CD1c-positive myeloid dendritic cell (primary cell): Measurements from ENCODE around the gene FOXP1.
"Not testable (repeated sequence)": the region's sequence is repeated elsewhere in the genome, so short reads cannot be mapped to it uniquely, and the experiment has no call there.

ENCODE experiments used
- DNase-seq: peaks from one replicate; pipeline ENCODE4 v3.0.0-alpha.2; 2016; ENCODE audit errors: extremely low spot score

The FOXP1 gene

GRCh38 chr3:71332813-71333212 lies 250.7 kb downstream of the FOXP1 start:
- DNase-seq, result no peak

- no peak for DNase-seq
These were observed 252.6 kb downstream of the FOXP1 start for GRCh38 chr3:71330909-71331308.

DNA sequence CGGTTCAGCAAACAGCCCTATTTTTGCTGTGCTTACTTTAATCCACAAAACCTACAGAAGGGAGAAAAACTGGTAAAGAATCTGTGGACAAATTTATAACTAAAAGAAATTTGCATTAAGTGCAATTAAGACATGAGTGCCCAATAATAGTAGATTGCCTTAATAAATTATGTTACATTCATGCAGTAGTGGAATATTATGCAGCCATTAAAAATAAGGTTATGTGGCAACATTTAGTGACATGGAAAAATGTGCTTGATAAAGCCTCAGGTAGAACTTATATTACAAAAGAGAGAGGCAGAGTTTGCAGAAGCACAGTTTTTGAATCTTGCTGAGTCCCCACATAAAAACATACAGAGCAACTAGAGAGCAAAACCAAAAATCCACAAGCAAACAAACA lies 253.0 kb downstream of the FOXP1 start:
- DNase-seq, result no peak

- DNase-seq, result no peak
These were observed 253.7 kb downstream of the FOXP1 start for GRCh38 chr3:71329817-71330216.

DNA sequence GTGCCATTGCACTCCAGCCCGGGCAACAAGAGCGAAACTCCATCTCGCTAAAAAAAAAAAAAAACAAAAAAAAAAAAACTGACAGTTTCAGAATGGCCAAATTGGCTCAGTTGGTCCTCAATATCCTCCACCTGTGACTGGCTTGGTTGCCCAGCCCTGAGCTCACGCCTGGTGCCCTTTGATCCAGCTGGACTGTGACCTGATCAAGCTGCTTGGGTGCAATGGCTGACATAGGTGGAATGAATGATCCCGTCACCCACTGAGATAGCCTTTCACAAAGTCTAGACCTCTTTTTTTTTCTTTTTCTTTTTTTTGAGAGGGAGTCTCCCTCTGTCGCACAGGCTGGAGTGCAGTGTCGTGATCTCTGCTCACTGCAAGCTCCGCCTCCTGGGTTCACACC lies 254.6 kb downstream of the FOXP1 start:
- no peak for DNase-seq

GRCh38 chr3:71327936-71328335 lies 255.6 kb downstream of the FOXP1 start:
- no peak for DNase-seq

DNA sequence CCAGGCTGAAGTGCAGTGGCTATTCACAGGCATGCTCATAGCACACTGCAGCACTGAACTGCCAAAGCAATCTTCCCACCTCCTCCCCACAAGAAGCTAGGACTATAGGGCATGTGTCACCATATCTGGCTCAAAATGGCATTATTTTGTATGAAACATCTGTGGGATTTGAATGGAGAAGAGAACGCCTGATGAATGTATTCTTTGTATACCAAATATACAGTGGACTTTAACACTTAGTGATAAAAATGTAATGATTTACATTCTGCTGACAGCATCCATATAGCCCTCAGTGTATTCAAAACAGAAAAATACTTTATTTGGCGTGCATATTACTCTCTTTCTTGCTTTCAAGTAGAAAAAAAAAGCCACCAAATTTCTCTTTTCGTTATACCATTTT lies 257.8 kb downstream of the FOXP1 start:
- DNase-seq, result no peak

DNA sequence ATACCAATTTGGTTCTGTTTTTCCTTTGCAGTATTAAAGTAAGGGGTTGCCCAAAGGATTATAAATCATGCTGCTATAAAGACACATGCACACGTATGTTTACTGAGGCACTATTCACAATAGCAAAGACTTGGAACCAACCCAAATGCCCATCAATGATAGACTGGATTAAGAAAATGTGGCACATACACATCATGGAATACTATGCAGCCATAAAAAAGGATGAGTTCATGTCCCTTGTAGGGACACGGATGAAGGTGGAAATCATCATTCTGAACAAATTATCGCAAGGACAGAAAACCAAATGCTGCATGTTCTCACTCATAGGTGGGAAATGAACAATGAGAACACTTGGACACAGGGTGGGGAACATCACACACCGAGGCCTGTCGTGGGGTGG lies 259.3 kb downstream of the FOXP1 start:
- not testable (repeated sequence) for DNase-seq

- DNase-seq, result no peak
These were observed 260.0 kb downstream of the FOXP1 start for GRCh38 chr3:71323558-71323957.

DNA sequence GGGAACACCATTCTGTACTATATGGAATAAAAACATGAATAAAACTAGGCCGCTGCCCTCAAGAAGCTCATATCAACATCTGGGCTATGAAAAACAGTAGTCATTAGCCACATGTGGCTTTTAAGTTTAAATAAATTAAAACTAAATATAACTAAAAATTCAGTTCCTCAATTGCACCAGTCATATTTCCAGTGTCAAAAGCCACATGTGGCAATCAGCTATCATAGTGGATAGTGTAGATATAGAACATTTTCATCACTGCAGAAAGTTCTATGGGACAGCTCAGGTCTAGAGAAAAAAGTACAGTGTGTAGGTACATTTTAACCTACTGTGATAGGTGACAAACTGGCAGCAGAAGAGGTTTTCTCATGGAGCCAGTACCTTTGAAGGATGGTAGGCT lies 261.4 kb downstream of the FOXP1 start:
- no peak for DNase-seq

DNA sequence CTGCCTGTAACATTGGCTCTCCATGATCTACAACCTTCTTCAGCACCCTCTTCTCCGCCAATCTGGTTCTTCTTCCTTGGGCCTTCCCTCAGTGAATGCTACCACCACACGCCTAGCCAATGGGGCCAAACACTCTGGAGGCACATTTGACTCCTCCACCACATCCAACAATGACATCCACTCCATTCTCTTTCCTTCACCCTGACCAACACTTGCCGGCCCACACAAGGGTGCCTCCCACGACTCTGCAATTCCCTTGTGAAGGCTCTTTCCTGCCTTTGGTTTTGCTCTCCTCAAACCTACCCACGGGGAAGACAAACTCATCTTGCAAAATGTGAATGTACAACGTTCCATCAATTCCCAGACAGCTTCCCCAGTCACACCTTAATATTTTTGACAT lies 263.8 kb downstream of the FOXP1 start:
- no peak for DNase-seq

GRCh38 chr3:71318458-71318827 lies 265.1 kb downstream of the FOXP1 start:
- DNase-seq, result no peak

DNA sequence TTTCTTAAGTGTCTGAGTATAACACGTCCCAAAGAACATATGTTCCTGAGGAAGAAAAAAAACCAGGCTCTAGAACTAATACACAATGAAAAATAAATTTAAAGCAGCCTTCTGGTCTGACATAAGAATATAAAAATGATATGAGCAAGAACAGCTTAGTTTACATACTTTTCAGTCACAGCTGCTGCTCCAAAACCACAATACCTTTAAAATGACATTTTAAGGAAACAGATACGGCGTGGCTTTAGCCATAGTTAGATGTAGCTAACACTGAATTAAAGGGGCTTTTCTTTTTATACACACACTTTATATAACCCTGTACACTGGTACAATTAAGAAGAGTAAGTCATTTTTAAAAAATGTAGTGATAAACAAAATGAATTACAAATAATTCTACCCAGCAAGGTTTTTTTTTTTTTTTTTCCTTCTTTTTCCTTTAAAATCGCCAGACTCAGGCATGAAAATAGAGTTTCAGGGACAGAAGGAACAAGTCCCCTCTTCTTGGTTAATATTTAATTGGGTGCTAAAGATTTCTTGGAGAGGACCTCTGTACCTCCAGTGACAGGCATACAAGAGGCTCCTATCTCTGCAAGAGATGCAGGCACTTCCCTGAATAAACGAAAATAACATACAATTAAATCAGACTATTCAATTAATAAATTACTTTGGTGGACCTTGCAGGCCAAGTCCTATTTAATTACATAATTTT lies 265.6 kb downstream of the FOXP1 start:
- no peak for DNase-seq

DNA sequence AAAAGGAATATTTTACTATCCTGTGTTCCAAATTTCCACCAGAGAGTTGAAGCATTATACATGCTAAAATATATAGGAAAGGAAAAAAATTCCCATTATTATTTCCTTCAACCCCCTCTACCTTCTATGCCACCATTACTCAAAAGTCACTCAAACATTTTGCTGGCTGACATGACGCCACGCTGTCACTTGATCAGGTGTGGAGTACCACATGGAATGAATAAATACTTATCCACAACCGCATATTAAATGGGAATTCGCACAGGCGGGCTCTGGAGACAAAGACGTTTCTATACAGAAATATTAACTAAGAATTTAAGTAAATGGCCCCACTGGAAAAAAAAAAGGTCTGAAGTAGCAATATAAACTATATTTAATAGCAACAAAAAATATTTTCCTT lies 266.4 kb downstream of the FOXP1 start:
- no peak for DNase-seq

DNA sequence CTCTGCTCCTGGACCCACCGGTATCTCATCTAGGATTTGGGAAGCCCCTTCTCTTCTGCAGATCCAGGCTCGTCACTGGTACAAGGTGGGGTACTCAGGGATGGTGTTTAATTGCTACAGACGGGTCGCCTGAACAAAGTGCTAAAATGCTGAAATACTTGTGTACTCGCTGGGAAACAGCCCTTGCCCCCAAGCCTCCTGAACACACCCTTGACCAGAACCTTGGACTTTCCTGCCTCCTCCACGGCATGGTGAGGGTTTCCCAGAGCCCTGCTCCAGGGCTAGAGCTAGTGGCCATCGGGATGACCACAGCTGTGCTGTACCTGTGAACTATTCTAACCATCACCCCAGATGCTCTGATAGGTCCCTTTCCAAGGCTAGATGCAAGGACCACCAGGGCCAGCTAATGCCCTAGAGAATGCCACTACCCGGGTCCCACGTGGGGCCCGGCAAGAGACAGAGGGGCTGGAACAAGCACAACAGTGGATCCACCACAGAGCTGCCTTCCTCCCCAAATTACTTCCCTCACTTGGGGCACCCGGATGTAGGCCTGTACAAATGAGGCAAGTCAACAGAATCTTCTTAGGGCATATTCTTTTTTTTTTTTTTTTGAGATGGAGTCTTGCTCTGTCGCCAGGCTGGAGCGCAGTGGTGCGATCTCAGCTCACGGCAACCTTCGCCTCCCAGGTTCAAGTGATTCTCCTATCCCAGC lies 267.3 kb downstream of the FOXP1 start:
- no peak for DNase-seq

- DNase-seq, result no peak
These were observed 268.1 kb downstream of the FOXP1 start for GRCh38 chr3:71315431-71315830.

DNA sequence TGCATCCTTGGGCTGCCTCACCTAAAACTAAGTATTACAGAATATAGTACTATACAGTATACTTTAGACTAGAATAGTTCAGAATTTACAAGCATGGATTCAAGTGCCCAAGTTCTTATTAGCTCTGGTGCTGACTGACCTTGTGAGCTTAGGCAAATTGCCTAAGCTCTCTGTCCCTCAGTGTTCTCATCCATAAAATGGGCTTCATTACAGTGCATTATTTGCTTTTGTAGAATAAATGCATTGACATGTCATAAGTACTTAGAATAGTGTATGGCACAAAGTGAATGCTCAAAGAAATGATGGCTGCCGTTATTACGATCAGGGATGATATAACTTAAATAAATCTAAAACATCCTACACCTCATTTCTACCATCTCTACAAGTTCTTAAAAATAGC lies 269.7 kb downstream of the FOXP1 start:
- DNase-seq, result no peak

DNA sequence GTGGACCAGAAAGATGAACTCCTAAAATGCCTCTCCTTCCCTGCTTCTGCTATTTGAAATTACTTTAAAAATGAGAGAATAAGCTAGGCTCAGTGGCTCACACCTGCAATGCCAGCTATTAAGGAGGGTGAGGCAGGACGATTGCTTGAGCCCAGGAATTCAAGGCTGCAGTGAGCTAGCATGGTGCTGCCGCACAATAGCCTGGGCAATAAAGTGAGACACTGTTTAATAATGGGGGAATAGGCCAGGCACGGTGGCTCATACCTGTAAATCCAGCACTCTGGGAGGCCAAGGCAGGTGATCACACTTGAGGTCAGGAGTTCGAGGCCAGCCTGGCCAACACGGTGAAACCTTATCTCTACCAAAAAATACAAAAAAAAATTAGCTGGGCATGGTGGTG lies 271.1 kb downstream of the FOXP1 start:
- no peak for DNase-seq

GRCh38 chr3:71311661-71312046 lies 271.9 kb downstream of the FOXP1 start:
- no peak for DNase-seq

- no peak for DNase-seq
These were observed 272.4 kb downstream of the FOXP1 start for GRCh38 chr3:71310980-71311660.

DNA sequence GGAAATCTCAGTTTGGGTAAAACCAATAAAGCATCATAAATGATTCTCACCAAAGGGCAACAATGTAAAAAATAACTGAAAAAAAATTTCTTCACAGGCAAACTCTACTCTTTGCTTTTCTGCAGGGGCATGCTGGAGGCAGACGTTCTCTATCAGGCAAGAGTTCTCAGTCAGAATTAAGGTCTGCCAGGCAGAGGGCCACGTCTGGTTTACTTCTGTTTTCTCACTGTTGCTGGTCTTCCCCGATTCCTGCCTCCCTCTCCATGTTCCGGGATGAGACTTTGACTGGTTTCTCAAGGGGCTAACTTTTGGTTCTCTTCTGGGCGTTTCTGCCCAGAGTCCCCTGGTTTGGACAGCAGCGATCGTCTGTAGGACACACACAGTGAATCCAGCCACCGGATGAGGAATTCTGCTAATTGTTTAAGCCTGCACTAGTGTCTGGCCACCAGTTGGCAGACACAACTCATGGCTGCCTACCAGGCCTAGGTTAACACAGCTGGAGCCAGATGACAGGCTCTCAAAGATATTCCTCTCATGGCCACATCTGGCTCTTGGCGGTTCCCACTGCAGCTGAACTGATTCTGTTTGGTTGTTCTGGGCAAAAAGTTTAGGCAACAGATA lies 273.1 kb downstream of the FOXP1 start:
- DNase-seq, result peak; percentile 7

GRCh38 chr3:71309886-71310285 lies 273.6 kb downstream of the FOXP1 start:
- DNase-seq, result no peak

DNA sequence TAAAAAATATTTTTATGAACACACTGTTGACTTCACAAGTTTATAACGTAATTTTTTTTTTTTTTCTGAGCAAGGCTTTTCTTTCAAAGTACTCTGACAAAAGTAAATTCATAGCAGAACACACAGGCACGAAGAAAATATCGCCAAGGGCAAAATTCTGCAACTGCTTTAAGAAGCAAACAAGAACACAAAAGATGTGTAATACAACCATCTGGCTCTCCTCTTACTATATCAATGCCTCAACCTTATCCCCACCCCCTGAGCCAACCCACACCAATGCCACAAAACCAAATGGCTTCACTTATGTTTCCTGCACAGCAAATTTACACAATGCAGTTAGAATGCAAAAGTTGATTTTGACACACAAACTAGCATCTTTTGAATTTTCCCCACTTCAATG lies 274.2 kb downstream of the FOXP1 start:
- DNase-seq, result no peak
